ENCODE measurements around the gene TM4SF1. TPM values are rescaled to one million over a fixed set of nuclear protein-coding genes. Genes with fewer than 3 reads are reported as not detected.
A peak's percentile ranks its signal among the peaks of the same experiment; 100 is the strongest.

Gene TM4SF1
- total and polyA plus RNA-seq, 9 of the 15 experiments (the other 6 are each of a cell fraction or from before 2014, with no cell fraction given) = 0.06 to 0.44 (median 0.08) TPM; not detected in 4

- no peak for DNase-seq (ENCODE audit: extremely low read depth in 1 of 4, low spot score in 3 of 4)
- ChIA-PET POLR2A (interaction anchor here (0.6 kb wide), 1 partner anchor 414 kb away, joined by 3 read pairs; no protein-coding TSS in a partner anchor), CTCF (ENCODE audit: low intra/inter-chr PET ratio) (no interaction called here)
- no peaks in the 10 kb centered on the region for H3K36me3 ChIP-seq (ENCODE audit: control insufficient read depth, insufficient read depth, low read length)
- H4K20me1 ChIP-seq (replicated peaks; ENCODE audit: control insufficient read depth, insufficient read depth, low read length) = no peaks in the 10 kb centered on the region; the same call in 1 of the 2 replicates
- H3K4me3 ChIP-seq = no peak overlapping the region
- BruUV-seq (replicated peaks) = no TSS peak
- no peak overlapping the region for H2AFZ ChIP-seq (ENCODE audit: low read depth, low read length)
- H3K4me1 ChIP-seq (replicated peaks in 1 of 2; ENCODE audit: control insufficient read depth in 2 of 2, insufficient read depth in 2 of 2, low read length in 2 of 2) = no peaks in the 10 kb centered on the region
- no peak overlapping the region for H3K9ac ChIP-seq (ENCODE audit: insufficient read depth in 1 of 2, low read depth in 2 of 2, low read length in 2 of 2)
- FAIRE-seq = no peak
- no peak for ATAC-seq
- no peaks in the 10 kb centered on the region for H3K9me1 ChIP-seq (ENCODE audit: control insufficient read depth, insufficient read depth, low read length)
- no peaks in the 10 kb centered on the region for H3K79me2 ChIP-seq (ENCODE audit: control insufficient read depth, insufficient read depth, low read length)
- WGBS (ENCODE audit: insufficient coverage, low coverage, missing lambda C conversion rate) = 5% methylated on average over 9 of the region's 9 CpGs
- peaks cover 0 to 6% of the 10 kb centered on the region in 2 experiments; a peak in 3 of 5 replicates for H3K27me3 ChIP-seq (ENCODE audit: control insufficient read depth in 2 of 2, insufficient read depth in 2 of 2, low read length in 2 of 2)
- no peak for TF ChIP-seq ZNF717 (CRISPR knock-in tag; IDR thresholded peaks at IDR 0.05)
- TF ChIP-seq ZNF512 (tag; IDR thresholded peaks at IDR 0.05) = 0 out of 2 replicates have a peak, but pooled peaks have one; percentile 14
- in situ Hi-C loops (cut with MboI) (no loop called here), intact Hi-C loops (cut with micrococcal nuclease) (no loop called here)
- no peak overlapping the region for H3K27ac ChIP-seq (ENCODE audit: extremely low read depth, low read depth, low read length)
- H3K9me3 ChIP-seq (replicated peaks; ENCODE audit: control insufficient read depth, insufficient read depth, low read depth, low read length) = no peaks in the 10 kb centered on the region
- no peak overlapping the region for H3K4me2 ChIP-seq (ENCODE audit: insufficient read depth, low read length)
Measured at GRCh38 chr3:149378478-149379309, 1.2 kb upstream of the TM4SF1 start.
